Measurements from ENCODE around the gene XAGE2.

XAGE2 gene

DNA sequence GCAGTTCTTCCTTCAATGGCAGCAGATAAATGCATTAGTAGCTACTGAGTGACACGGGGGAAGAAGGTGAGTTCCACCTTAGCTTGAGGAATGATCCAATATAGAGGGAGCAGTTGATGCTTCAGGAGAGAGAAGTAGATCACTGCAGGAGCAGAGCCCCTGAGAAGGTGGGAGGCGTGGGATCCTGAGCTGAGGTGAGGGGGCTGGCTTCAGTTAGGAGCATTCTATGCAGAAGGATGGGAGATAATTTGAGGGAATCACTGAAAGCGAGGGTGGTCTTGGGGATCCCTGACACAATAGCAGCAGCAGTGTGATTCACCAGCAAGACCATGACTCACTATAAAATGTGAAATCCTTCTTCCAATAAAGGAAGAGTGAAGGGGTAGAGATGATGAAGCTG, 48.0 kb downstream of the XAGE2 start:
- TF ChIP-seq, protein P1, sequence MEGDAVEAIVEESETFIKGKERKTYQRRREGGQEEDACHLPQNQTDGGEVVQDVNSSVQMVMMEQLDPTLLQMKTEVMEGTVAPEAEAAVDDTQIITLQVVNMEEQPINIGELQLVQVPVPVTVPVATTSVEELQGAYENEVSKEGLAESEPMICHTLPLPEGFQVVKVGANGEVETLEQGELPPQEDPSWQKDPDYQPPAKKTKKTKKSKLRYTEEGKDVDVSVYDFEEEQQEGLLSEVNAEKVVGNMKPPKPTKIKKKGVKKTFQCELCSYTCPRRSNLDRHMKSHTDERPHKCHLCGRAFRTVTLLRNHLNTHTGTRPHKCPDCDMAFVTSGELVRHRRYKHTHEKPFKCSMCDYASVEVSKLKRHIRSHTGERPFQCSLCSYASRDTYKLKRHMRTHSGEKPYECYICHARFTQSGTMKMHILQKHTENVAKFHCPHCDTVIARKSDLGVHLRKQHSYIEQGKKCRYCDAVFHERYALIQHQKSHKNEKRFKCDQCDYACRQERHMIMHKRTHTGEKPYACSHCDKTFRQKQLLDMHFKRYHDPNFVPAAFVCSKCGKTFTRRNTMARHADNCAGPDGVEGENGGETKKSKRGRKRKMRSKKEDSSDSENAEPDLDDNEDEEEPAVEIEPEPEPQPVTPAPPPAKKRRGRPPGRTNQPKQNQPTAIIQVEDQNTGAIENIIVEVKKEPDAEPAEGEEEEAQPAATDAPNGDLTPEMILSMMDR (IDR thresholded peaks at IDR 0.05; ENCODE audit: insufficient read depth, low read length, poor library complexity, severe bottlenecking): no peak
- Histone ChIP-seq H3K36me3 (ENCODE audit: control insufficient read depth, insufficient read depth, low read length) (no peaks in the 10 kb centered on the region), H3K4me3 (replicated peaks; ENCODE audit: low read depth, low read length) (no peak overlapping the region), H3K27me3 (replicated peaks; ENCODE audit: control insufficient read depth, insufficient read depth, low read length) (no peaks in the 10 kb centered on the region)
- no peak for DNase-seq (ENCODE audit: extremely low read depth, insufficient read length)

DNA sequence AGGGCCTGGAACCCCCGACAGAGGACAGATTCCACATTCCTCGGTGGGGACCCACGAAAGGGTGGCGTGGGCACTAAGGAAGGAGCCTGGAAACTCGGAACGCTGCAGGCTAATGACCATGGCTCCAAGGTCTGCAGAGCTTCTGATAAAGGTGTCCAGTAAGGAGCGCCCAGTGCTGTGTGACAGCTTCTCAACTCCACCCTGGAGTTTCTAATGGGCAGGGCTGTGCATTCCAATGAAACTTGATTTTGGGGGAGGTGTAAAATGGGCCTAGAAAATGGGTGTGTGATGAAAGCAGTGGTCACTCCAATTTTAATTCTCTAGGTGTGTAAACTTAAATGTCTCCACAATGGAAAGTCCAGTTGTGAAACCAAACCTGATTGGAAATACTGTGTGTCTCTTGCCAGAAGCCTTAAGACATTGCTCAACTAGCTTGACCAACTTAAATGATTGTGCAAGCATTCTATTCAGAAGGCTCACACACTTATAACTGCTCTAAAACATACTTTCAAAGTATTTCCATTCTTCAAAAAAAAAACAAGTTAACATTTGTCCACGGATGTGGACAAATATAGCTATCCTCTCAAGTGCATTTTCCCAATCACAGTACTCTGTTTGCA, 52.1 kb downstream of the XAGE2 start:
- DNase-seq (ENCODE audit: extremely low read depth, insufficient read length): no peak
- Histone ChIP-seq H3K36me3 (ENCODE audit: control insufficient read depth, insufficient read depth, low read length) (no peaks in the 10 kb centered on the region), H3K4me3 (replicated peaks; ENCODE audit: low read depth, low read length) (no peak overlapping the region), H3K27me3 (replicated peaks; ENCODE audit: control insufficient read depth, insufficient read depth, low read length) (no peaks in the 10 kb centered on the region)
- TF ChIP-seq, protein P1 (IDR thresholded peaks at IDR 0.05; ENCODE audit: insufficient read depth, low read length, poor library complexity, severe bottlenecking): no peak

DNA sequence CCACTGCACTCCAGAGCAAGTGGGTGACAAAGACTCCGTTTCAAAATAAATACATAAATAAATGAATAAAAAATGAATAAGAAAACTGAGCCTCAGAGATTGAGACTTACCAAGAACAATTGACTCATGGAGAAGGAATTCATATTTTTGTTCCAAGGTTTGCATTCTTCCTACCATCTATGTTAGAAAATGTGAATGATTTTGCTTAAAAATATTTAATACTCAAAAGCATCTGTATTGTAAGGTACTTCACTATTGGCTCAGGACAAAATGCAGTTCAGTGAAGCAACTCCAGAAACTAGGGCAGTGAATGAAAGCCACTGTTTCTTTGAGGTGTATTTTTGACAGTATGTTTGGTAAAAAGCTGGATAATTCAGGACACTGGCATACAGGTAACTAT, 54.1 kb downstream of the XAGE2 start:
- H3K27me3 ChIP-seq (replicated peaks; ENCODE audit: control insufficient read depth, insufficient read depth, low read length): no peaks in the 10 kb centered on the region
- H3K36me3 ChIP-seq (ENCODE audit: control insufficient read depth, insufficient read depth, low read length): no peaks in the 10 kb centered on the region
- no peak overlapping the region for H3K4me3 ChIP-seq (replicated peaks; ENCODE audit: low read depth, low read length)
- DNase-seq (ENCODE audit: extremely low read depth, insufficient read length): no peak
- TF ChIP-seq, protein P1 (IDR thresholded peaks at IDR 0.05; ENCODE audit: insufficient read depth, low read length, poor library complexity, severe bottlenecking): no peak

DNA sequence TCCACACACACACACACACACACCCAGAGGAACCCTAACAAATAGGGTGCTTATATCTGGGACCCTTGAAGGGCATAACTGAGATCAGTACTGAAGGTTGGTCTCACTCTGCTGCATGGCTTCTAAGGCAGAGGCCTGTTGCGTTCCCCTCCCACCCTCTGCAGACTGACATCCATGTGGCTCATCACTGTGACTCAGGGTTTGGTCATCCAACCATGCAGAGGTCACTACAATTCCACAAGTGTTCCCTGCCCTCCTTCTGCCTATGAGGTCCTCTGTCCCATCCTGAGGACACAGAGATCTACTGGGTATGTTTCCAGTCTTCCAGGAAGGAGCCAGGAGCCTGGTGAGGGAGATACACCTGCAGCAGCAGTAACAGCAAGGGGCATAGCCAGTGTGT, 55.8 kb downstream of the XAGE2 start:
- Histone ChIP-seq H3K27me3 (replicated peaks; ENCODE audit: control insufficient read depth, insufficient read depth, low read length) (no peaks in the 10 kb centered on the region), H3K36me3 (ENCODE audit: control insufficient read depth, insufficient read depth, low read length) (no peaks in the 10 kb centered on the region), H3K4me3 (replicated peaks; ENCODE audit: low read depth, low read length) (no peak overlapping the region)
- DNase-seq (ENCODE audit: extremely low read depth, insufficient read length): no peak
- TF ChIP-seq, protein P1 (IDR thresholded peaks at IDR 0.05; ENCODE audit: insufficient read depth, low read length, poor library complexity, severe bottlenecking): no peak
